Smooth muscle cell (in vitro differentiated cells): ENCODE data around the gene STK32B. TPM values are rescaled to one million over a fixed set of nuclear protein-coding genes. Genes with fewer than 3 reads are reported as not detected.

Source experiments
- DNase-seq: peaks from one replicate; lab custom pipeline; 2025; ENCODE audit not compliant: unreplicated experiment; lab: John Stamatoyannopoulos, UW
- H2AFZ ChIP-seq: fragments of 200-600 bp; sonication (generic); 2 replicates; pipeline ENCODE4 v1.6.0; 2016; ENCODE audit warnings: antibody characterized with exemption, low read depth, mild to moderate bottlenecking
- H3F3A ChIP-seq: fragments of 200-600 bp; sonication (generic); 2 replicates; pipeline ENCODE4 v1.6.0; 2017; ENCODE audit warnings: antibody characterized with exemption, low read depth
- H3K27ac ChIP-seq: fragments of 200-600 bp; sonication (generic); 2 replicates; pipeline ENCODE4 v1.5.1; 2016; ENCODE audit warnings: low read depth, mild to moderate bottlenecking
- H3K27me3 ChIP-seq: fragments of 200-600 bp; sonication (generic); 2 replicates; pipeline ENCODE4 v1.6.1; 2016; ENCODE audit warnings: low read depth, mild to moderate bottlenecking
- H3K36me3 ChIP-seq: fragments of 200-600 bp; sonication (generic); 2 replicates; pipeline ENCODE4 v1.5.1; 2016; ENCODE audit warnings: low read depth
- H3K4me1 ChIP-seq: fragments of 200-600 bp; sonication (generic); 2 replicates; pipeline ENCODE4 v1.5.1; 2016; ENCODE audit warnings: low read depth
- H3K4me2 ChIP-seq: fragments of 200-600 bp; sonication (generic); 2 replicates; pipeline ENCODE4 v1.6.0; 2016; ENCODE audit warnings: mild to moderate bottlenecking
- H3K4me3 ChIP-seq: fragments of 200-600 bp; sonication (generic); 2 replicates; pipeline ENCODE4 v1.5.1; 2016; ENCODE audit warnings: mild to moderate bottlenecking
- H3K79me2 ChIP-seq: fragments of 200-600 bp; sonication (generic); 2 replicates; pipeline ENCODE4 v1.6.0; 2016; ENCODE audit warnings: low read depth, mild to moderate bottlenecking
- H3K9ac ChIP-seq: fragments of 200-600 bp; sonication (generic); 2 replicates; pipeline ENCODE4 v1.6.0; 2016; ENCODE audit warnings: low read depth
- H3K9me3 ChIP-seq: fragments of 200-600 bp; sonication (generic); replicated peaks from 2 replicates; pipeline ENCODE4 v1.5.1; 2016; ENCODE audit warnings: low read depth
- H4K20me1 ChIP-seq: fragments of 200-600 bp; sonication (generic); 2 replicates; pipeline ENCODE4 v1.6.0; 2016; ENCODE audit warnings: low read depth
- CTCF ChIP-seq: fragments of 200-600 bp; sonication (generic); IDR thresholded peaks from 2 replicates; pipeline ENCODE4 v1.5.1; 2017; ENCODE audit warnings: borderline replicate concordance, mild to moderate bottlenecking, antibody characterized with exemption; ENCODE audit not compliant: insufficient read depth, poor library complexity, severe bottlenecking
- WGBS: methylation state at CpG from one replicate; pipeline ENCODE4 v1.1.7; 2016; ENCODE audit warnings: low lambda C conversion rate; 5-methylcytosine and 5-hydroxymethylcytosine counted together
- polyA plus RNA-seq: library from polyadenylated mRNA; unstranded; fragments of >200 nt; fragmentation: Nextera tagmentation; extraction: Ambion mirVana; gene quantifications from 2 replicates; pipeline ENCODE4 v1.2.1, GENCODE V29; 2016
- total RNA-seq: library from RNA; depleted of rRNA; stranded (reverse); fragments of >200 nt; gene quantifications from 2 replicates; pipeline ENCODE4 v1.2.3, GENCODE V29; 2014

STK32B gene
- total and polyA plus RNA-seq, 2 experiments from 2014 or later = 3.5 to 4.0 TPM

GRCh38 chr4:5472160-5472591 lies 420.9 kb downstream of the STK32B start:
- H3K9me3 ChIP-seq = no peaks in the 10 kb centered on the region
- 86% methylated on average over 6 of the region's 6 CpGs for WGBS
- H4K20me1 ChIP-seq = no peaks in the 10 kb centered on the region
- no peak overlapping the region for H2AFZ ChIP-seq
- H3K79me2 ChIP-seq = no peaks in the 10 kb centered on the region
- no peak overlapping the region for H3K4me2 ChIP-seq
- no peak overlapping the region for H3K9ac ChIP-seq
- no peak for TF ChIP-seq CTCF
- no peak for DNase-seq
- no peaks in the 10 kb centered on the region for H3K36me3 ChIP-seq
- no peak overlapping the region for H3K27ac ChIP-seq
- H3F3A ChIP-seq = no peaks in the 10 kb centered on the region
- H3K4me3 ChIP-seq = no peak overlapping the region
- H3K4me1 ChIP-seq = no peaks in the 10 kb centered on the region
- H3K27me3 ChIP-seq = no peaks in the 10 kb centered on the region

- Histone ChIP-seq H3K9ac (no peak overlapping the region), H3K79me2 (no peaks in the 10 kb centered on the region), H3K27me3 (no peaks in the 10 kb centered on the region), H3K27ac (no peak overlapping the region), H3F3A (no peaks in the 10 kb centered on the region), H3K4me2 (no peak overlapping the region), H3K4me1 (no peaks in the 10 kb centered on the region), H3K4me3 (no peak overlapping the region), H3K36me3 (no peaks in the 10 kb centered on the region), H3K9me3 (no peaks in the 10 kb centered on the region), H4K20me1 (no peaks in the 10 kb centered on the region), H2AFZ (no peak overlapping the region)
- WGBS = 85% methylated on average over 5 of the region's 5 CpGs
- no peak for DNase-seq
- no peak for TF ChIP-seq CTCF
These were observed 421.8 kb downstream of the STK32B start for GRCh38 chr4:5473125-5473524.

GRCh38 chr4:5474756-5475155 lies 423.5 kb downstream of the STK32B start:
- H2AFZ ChIP-seq = no peak overlapping the region
- H3K27ac ChIP-seq = no peak overlapping the region
- H3K27me3 ChIP-seq = no peaks in the 10 kb centered on the region
- H3K9me3 ChIP-seq = no peaks in the 10 kb centered on the region
- H3K4me2 ChIP-seq = no peak overlapping the region
- no peaks in the 10 kb centered on the region for H3K79me2 ChIP-seq
- H3K9ac ChIP-seq = no peak overlapping the region
- H3F3A ChIP-seq = no peaks in the 10 kb centered on the region
- TF ChIP-seq CTCF = no peak
- H3K4me1 ChIP-seq = no peaks in the 10 kb centered on the region
- no peak overlapping the region for H3K4me3 ChIP-seq
- no peaks in the 10 kb centered on the region for H3K36me3 ChIP-seq
- 86% methylated on average over 9 of the region's 9 CpGs for WGBS
- no peaks in the 10 kb centered on the region for H4K20me1 ChIP-seq
- no peak for DNase-seq

- H4K20me1 ChIP-seq = no peaks in the 10 kb centered on the region
- no peaks in the 10 kb centered on the region for H3K27me3 ChIP-seq
- H3K79me2 ChIP-seq = no peaks in the 10 kb centered on the region
- no peak overlapping the region for H3K9ac ChIP-seq
- H3K9me3 ChIP-seq = no peaks in the 10 kb centered on the region
- H3K4me1 ChIP-seq = no peaks in the 10 kb centered on the region
- H3K4me2 ChIP-seq = no peak overlapping the region
- DNase-seq = no peak
- H2AFZ ChIP-seq = no peak overlapping the region
- no peak for TF ChIP-seq CTCF
- H3K4me3 ChIP-seq = no peak overlapping the region
- WGBS = 91% methylated on average over 8 of the region's 8 CpGs
- H3F3A ChIP-seq = no peaks in the 10 kb centered on the region
- H3K27ac ChIP-seq = no peak overlapping the region
- no peaks in the 10 kb centered on the region for H3K36me3 ChIP-seq
These were observed 426.3 kb downstream of the STK32B start for GRCh38 chr4:5477613-5478012.
